Measurements from ENCODE around the gene GTF2F2.

- TF ChIP-seq CTCF (conservative IDR thresholded peaks at IDR 0.05), result no peak
- no peak for TF ChIP-seq ZFX (IDR thresholded peaks at IDR 0.05)
Observed at GRCh38 chr13:45292176-45292575, 171.9 kb downstream of the GTF2F2 start.

All from C4-2B (cell line).